K562 (cell line): ENCODE data around the gene DNAJC19. TPM values are rescaled to one million over a fixed set of nuclear protein-coding genes. Genes with fewer than 3 reads are reported as not detected.

Source experiments
- ATAC-seq: fragments of 200-7000 bp; cut with Tn5 transposase; 3 replicates; pipeline ENCODE4 v1.9.1; 2020; ENCODE audit warnings: moderate library complexity
- BruUV-seq: library from RNA; stranded (reverse); fragments of 400-500 nt; replicated peaks from 2 replicates; lab custom pipeline; 2021; lab: Mats Ljungman, UMichigan
- CTCF ChIA-PET: fragments of 300-600 bp; formaldehyde crosslinking; extraction: SDS; loops from one replicate; lab custom pipeline; 2021; ENCODE audit warnings: low intra/inter-chr PET ratio; lab: Yijun Ruan, JAX
- POLR2A ChIA-PET: fragments of 300-600, 350-650 bp; sonication (Branson Sonifier 250); formaldehyde crosslinking; extraction: SDS; loops from one replicate; lab custom pipeline; 2021; ENCODE audit warnings: antibody characterized with exemption, inconsistent platforms; lab: Yijun Ruan, JAX
- DNase-seq, 4 experiments: peaks; one replicate each; pipeline versions ENCODE4 v3.0.0 to v3.0.0-alpha.2; 2011 to 2018; ENCODE audit warnings: low spot score in 3 of 4, mixed read lengths in 3 of 4; ENCODE audit errors: extremely low read depth in 1 of 4
- FAIRE-seq: peaks from 2 replicates; lab custom pipeline; 2011; peaks lifted over from hg19 to GRCh38; lab: Jason Lieb, UNC
- H2AFZ ChIP-seq: 2 replicates; pipeline ENCODE4 v1.6.0; 2011; ENCODE audit warnings: low read depth, low read length, control low read depth, inconsistent platforms
- H3K27ac ChIP-seq: fragments of 200-600 bp; 3 replicates; pipeline ENCODE4 v1.8.0; 2011; ENCODE audit warnings: low read depth, mild to moderate bottlenecking, control low read depth, inconsistent platforms, low read length, moderate library complexity, mixed read lengths; ENCODE audit errors: extremely low read depth
- H3K27me3 ChIP-seq, 2 experiments: fragments of 300-600 bp in 1 of 2; 2 replicates in 1 of 2; 3 replicates in 1 of 2; pipeline versions ENCODE4 v1.6.0 to v1.8.0; 2011; ENCODE audit warnings: inconsistent platforms in 2 of 2, low read length in 2 of 2, mild to moderate bottlenecking in 1 of 2, mixed read lengths in 1 of 2, moderate library complexity in 1 of 2; ENCODE audit not compliant: control insufficient read depth in 2 of 2, insufficient read depth in 2 of 2
- H3K36me3 ChIP-seq: fragments of 300-600 bp; 3 replicates; pipeline ENCODE4 v1.8.0; 2011; ENCODE audit warnings: mild to moderate bottlenecking, low read length, inconsistent platforms; ENCODE audit not compliant: control insufficient read depth, insufficient read depth
- H3K4me1 ChIP-seq, 2 experiments: fragments of 200-600 bp in 1 of 2; replicated peaks in 1 of 2; 2 replicates in 1 of 2; 3 replicates in 1 of 2; pipeline versions ENCODE4 v1.5.1 to v1.8.0; 2011; ENCODE audit warnings: inconsistent platforms in 2 of 2, low read length in 2 of 2, mild to moderate bottlenecking in 1 of 2, mixed read lengths in 1 of 2, moderate library complexity in 1 of 2; ENCODE audit not compliant: control insufficient read depth in 2 of 2, insufficient read depth in 2 of 2
- H3K4me2 ChIP-seq: 2 replicates; pipeline ENCODE4 v1.6.1; 2011; ENCODE audit warnings: low read length, control low read depth, inconsistent platforms, mixed read lengths; ENCODE audit not compliant: insufficient read depth
- H3K4me3 ChIP-seq: fragments of 200-600 bp; sonication (generic), shearing (Covaris generic); 2 replicates; pipeline ENCODE4 v1.5.1; 2016; ENCODE audit warnings: control low read depth, inconsistent platforms
- H3K79me2 ChIP-seq: fragments of 200-600 bp; 3 replicates; pipeline ENCODE4 v1.8.0; 2011; ENCODE audit warnings: low read length, inconsistent platforms; ENCODE audit not compliant: control insufficient read depth, insufficient read depth
- H3K9ac ChIP-seq, 2 experiments: 2 replicates each; pipeline versions ENCODE4 v1.6.0 to v1.6.1; 2011; ENCODE audit warnings: low read depth in 2 of 2, low read length in 2 of 2, control low read depth in 1 of 2, inconsistent platforms in 1 of 2, mild to moderate bottlenecking in 1 of 2, mixed read lengths in 1 of 2; ENCODE audit not compliant: insufficient read depth in 1 of 2
- H3K9me1 ChIP-seq: one replicate; pipeline ENCODE4 v1.6.0; 2011; ENCODE audit warnings: inconsistent platforms, mild to moderate bottlenecking, low read length, moderate library complexity; ENCODE audit not compliant: control insufficient read depth, insufficient read depth
- H3K9me3 ChIP-seq: replicated peaks from 2 replicates; pipeline ENCODE4 v1.5.1; 2011; ENCODE audit warnings: low read depth, low read length, inconsistent platforms; ENCODE audit not compliant: control insufficient read depth, insufficient read depth
- H4K20me1 ChIP-seq: replicated peaks from 2 replicates; pipeline ENCODE4 v1.6.1; 2011; ENCODE audit warnings: low read length, inconsistent platforms, mixed read lengths; ENCODE audit not compliant: control insufficient read depth, insufficient read depth
- ATF3 ChIP-seq, 2 experiments: fragments of 450-650 bp in 1 of 2; sonication (generic) in 1 of 2; formaldehyde crosslinking in 1 of 2; IDR thresholded peaks in 1 of 2; conservative IDR thresholded peaks in 1 of 2; 2 replicates each; pipeline versions ENCODE4 v1.6.1 to v1.8.1; 2016 to 2023; ENCODE audit warnings: mild to moderate bottlenecking in 2 of 2, moderate library complexity in 2 of 2, inconsistent platforms in 1 of 2, missing genetic modification reagents in 1 of 2
- CBX1 ChIP-seq: sonication (generic); IDR thresholded peaks from 2 replicates; pipeline ENCODE4 v1.6.1; 2016; ENCODE audit warnings: antibody characterized with exemption, low read depth, mild to moderate bottlenecking
- CREB1 ChIP-seq, 2 experiments: sonication (generic) in 1 of 2; formaldehyde crosslinking in 1 of 2; IDR thresholded peaks; 2 replicates each; pipeline versions ENCODE4 v1.6.1 to v1.8.0; 2012 to 2022; ENCODE audit warnings: inconsistent platforms in 1 of 2, mild to moderate bottlenecking in 1 of 2, missing genetic modification reagents in 1 of 2, moderate library complexity in 1 of 2
- CREM ChIP-seq: IDR thresholded peaks from 2 replicates; pipeline ENCODE4 v1.6.1; 2014; ENCODE audit warnings: antibody characterized with exemption, low read depth
- HCFC1 ChIP-seq: IDR thresholded peaks from 2 replicates; pipeline ENCODE4 v1.6.1; 2012; ENCODE audit warnings: low read depth, low read length, improper control_type of control experiment
- HES1 ChIP-seq: fragments of 450-650 bp; IDR thresholded peaks from 2 replicates; pipeline ENCODE4 v1.6.1; 2016; ENCODE audit warnings: low read depth, mild to moderate bottlenecking, moderate library complexity
- HMBOX1 ChIP-seq: sonication (generic); IDR thresholded peaks from 2 replicates; pipeline ENCODE4 v1.6.1; 2016
- HNRNPL ChIP-seq: fragments of 200-400 bp; formaldehyde crosslinking; IDR thresholded peaks from 2 replicates; pipeline ENCODE4 v1.6.1; 2017; ENCODE audit warnings: low read depth, mild to moderate bottlenecking, low read length
- IFI16 ChIP-seq: fragments of 250-450 bp; sonication (Bioruptor Pico); IDR thresholded peaks from 2 replicates; pipeline ENCODE4 v2.1.2; 2022; ENCODE audit warnings: mild to moderate bottlenecking, inconsistent platforms
- NONO ChIP-seq, 2 experiments: fragments of 200-400 bp in 1 of 2; fragments of 450-650 bp in 1 of 2; formaldehyde crosslinking in 1 of 2; IDR thresholded peaks; 2 replicates each; pipeline ENCODE4 v1.6.1; 2017; ENCODE audit warnings: low read depth in 2 of 2, mild to moderate bottlenecking in 2 of 2, moderate library complexity in 2 of 2, low read length in 1 of 2
- POLR2AphosphoS5 ChIP-seq: IDR thresholded peaks from 2 replicates; pipeline ENCODE4 v1.6.1; 2011; ENCODE audit warnings: mild to moderate bottlenecking, low read depth, low read length, moderate library complexity; ENCODE audit not compliant: control insufficient read depth, insufficient read depth
- ZBTB1 ChIP-seq: sonication (generic); formaldehyde crosslinking; IDR thresholded peaks from 2 replicates; pipeline ENCODE4 v1.8.1; 2023; ENCODE audit warnings: missing genetic modification reagents, low read depth, mild to moderate bottlenecking, borderline replicate concordance
- ZNF239 ChIP-seq: fragments of 250-450 bp; sonication (Bioruptor Pico); IDR thresholded peaks from 2 replicates; pipeline ENCODE4 v1.4.0; 2020; ENCODE audit warnings: mild to moderate bottlenecking
- ZNF347 ChIP-seq: fragments of 450-650 bp; formaldehyde crosslinking; IDR thresholded peaks from 2 replicates; pipeline ENCODE4 v1.4.0; 2020; ENCODE audit warnings: low read depth, mild to moderate bottlenecking, moderate library complexity
- WGBS: fragments of 100-300 bp; shearing (Covaris generic); methylation state at CpG from one replicate; pipeline ENCODE4 v1.1.6; 2016; ENCODE audit warnings: low coverage, mixed read lengths; ENCODE audit not compliant: insufficient coverage; ENCODE audit errors: missing lambda C conversion rate; 5-methylcytosine and 5-hydroxymethylcytosine counted together
- in situ Hi-C: fragments of 300-500 bp; cut with MboI; formaldehyde crosslinking; loops from 4 replicates; pipeline ENCODE4 v1.15.0; 2018; ENCODE audit warnings: inconsistent platforms, mixed read lengths
- intact Hi-C: fragments of 100-400 bp; cut with micrococcal nuclease; formaldehyde crosslinking; loops from 2 replicates; pipeline ENCODE4 v1.14.2; 2022
- polyA plus RNA-seq, 8 experiments: library from polyadenylated mRNA; depleted of rRNA in 4 of 8; stranded (reverse) in 5 of 8; unstranded in 3 of 8; fragments of >200 nt; fragmentation: Nextera tagmentation in 2 of 8; fragmentation: Illumina TruSeq in 1 of 8; extraction: Ambion mirVana in 2 of 8; extraction: Trizol in 1 of 8; gene quantifications; 2 replicates each; pipeline versions ENCODE4 v1.2.1 to v1.2.3, GENCODE V29; 2011 to 2014; ENCODE audit warnings: inconsistent platforms in 1 of 8, missing spikeins in 1 of 8
- total RNA-seq, 7 experiments: library from RNA; depleted of rRNA in 6 of 7; stranded (reverse); fragments of >200 nt in 6 of 7; fragmentation: Illumina TruSeq in 2 of 7; extraction: Trizol in 2 of 7; gene quantifications; 2 replicates each; pipeline versions ENCODE4 v1.2.1 to v1.2.3, GENCODE V29; 2011 to 2021; ENCODE audit warnings: low replicate concordance in 1 of 7
- TF ChIP-seq, protein P1 (sequence below), 2 experiments: IDR thresholded peaks in 1 of 2; conservative IDR thresholded peaks in 1 of 2; 2 replicates each; pipeline ENCODE4 v1.6.1; 2016; ENCODE audit warnings: low read depth in 2 of 2, mild to moderate bottlenecking in 1 of 2, missing compliant biosample characterization in 1 of 2, missing genetic modification characterization in 1 of 2, moderate library complexity in 1 of 2

The DNAJC19 gene
- total and polyA plus RNA-seq, 9 of the 15 experiments (the other 6 are each of a cell fraction or from before 2014, with no cell fraction given): 55.7 to 184 (median 99.1) TPM

DNA sequence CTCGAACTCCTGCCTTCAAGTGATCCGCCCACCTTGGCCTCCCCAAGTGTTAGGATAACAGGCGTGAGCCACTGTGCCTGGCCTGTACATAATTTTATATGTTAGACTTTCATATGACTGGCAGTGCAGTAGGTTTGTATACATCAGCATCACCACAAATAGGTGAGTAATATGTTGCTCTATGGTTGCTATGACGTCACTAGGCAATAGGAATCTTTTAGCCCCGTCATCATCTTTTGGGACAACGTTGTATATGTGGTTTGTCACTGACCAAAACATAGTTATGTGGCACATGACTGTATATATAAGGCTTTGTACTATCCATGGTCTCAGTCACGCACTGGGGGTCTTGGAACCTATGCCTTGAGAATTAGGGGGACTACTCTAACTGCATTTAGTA is 17.0 kb upstream of the DNAJC19 start:
- BruUV-seq: no TSS peak
- no peaks in the 10 kb centered on the region for H3K9me1 ChIP-seq
- no peak overlapping the region for H3K4me3 ChIP-seq
- DNase-seq: no peak
- ATAC-seq: no peak
- no peaks in the 10 kb centered on the region for H3K27me3 ChIP-seq
- H3K4me2 ChIP-seq: no peak overlapping the region
- H3K79me2 ChIP-seq: no peaks in the 10 kb centered on the region
- no peaks in the 10 kb centered on the region for H4K20me1 ChIP-seq
- FAIRE-seq: no peak
- intact Hi-C loops (no loop called here), in situ Hi-C loops (no loop called here)
- H2AFZ ChIP-seq: no peak overlapping the region
- no peaks in the 10 kb centered on the region for H3K9me3 ChIP-seq
- no peak overlapping the region for H3K9ac ChIP-seq
- no peaks in the 10 kb centered on the region for H3K36me3 ChIP-seq
- no peaks in the 10 kb centered on the region for H3K4me1 ChIP-seq
- WGBS: 1% methylated on average over 7 of the region's 7 CpGs
- H3K27ac ChIP-seq: no peak overlapping the region
- ChIA-PET CTCF (no interaction called here), POLR2A (no interaction called here)
- TF ChIP-seq ZNF347 (no peak), ZBTB1 (CRISPR knock-in tag) (no peak), HMBOX1 (no peak), HCFC1 (no peak), IFI16 (CRISPR knock-in tag) (no peak), HES1 (no peak), CREB1 (IDR thresholded peaks at IDR 0.05) (0 out of 2 replicates have a peak, but pooled peaks have one; percentile 21), CREB1 (CRISPR knock-in tag; IDR thresholded peaks at IDR 0.05) (no peak; the same call in 1 of the 2 replicates), NONO (IDR thresholded peaks at IDR 0.05; ENCODE audit: low read depth in 2 of 2, low read length in 1 of 2) (no peak), ZNF239 (CRISPR knock-in tag) (no peak), POLR2AphosphoS5 (no peak), CREM (0 out of 2 replicates have a peak, but pooled peaks have one; percentile 33), ATF3 (IDR thresholded peaks at IDR 0.05) (peak; percentile 68; the same call in 1 of the 2 replicates), ATF3 (CRISPR knock-in tag; conservative IDR thresholded peaks at IDR 0.05) (no peak), HNRNPL (no peak), CBX1 (no peak)
- TF ChIP-seq, protein P1, sequence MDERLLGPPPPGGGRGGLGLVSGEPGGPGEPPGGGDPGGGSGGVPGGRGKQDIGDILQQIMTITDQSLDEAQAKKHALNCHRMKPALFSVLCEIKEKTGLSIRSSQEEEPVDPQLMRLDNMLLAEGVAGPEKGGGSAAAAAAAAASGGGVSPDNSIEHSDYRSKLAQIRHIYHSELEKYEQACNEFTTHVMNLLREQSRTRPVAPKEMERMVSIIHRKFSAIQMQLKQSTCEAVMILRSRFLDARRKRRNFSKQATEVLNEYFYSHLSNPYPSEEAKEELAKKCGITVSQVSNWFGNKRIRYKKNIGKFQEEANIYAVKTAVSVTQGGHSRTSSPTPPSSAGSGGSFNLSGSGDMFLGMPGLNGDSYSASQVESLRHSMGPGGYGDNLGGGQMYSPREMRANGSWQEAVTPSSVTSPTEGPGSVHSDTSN (CRISPR knock-in tag; IDR thresholded peaks at IDR 0.05; ENCODE audit: low read depth): no peak
- TF ChIP-seq, protein P1 (tag; conservative IDR thresholded peaks at IDR 0.05; ENCODE audit: low read depth): no peak
